Liver (tissue), 9 donors: ENCODE results near the gene DNAI2. TPM values are rescaled to one million over a fixed set of nuclear protein-coding genes. Genes with fewer than 3 reads are reported as not detected.

ENCODE experiments used
- DNase-seq: peaks from one replicate; pipeline ENCODE4 v3.0.0-alpha.2; 2017; ENCODE audit warnings: low spot score
- H3K27ac ChIP-seq, 2 donors: one replicate each; pipeline ENCODE4 v1.7.0; 2013; ENCODE audit warnings: inconsistent platforms in 2 of 2, low read length in 2 of 2, control low read depth in 1 of 2, low read depth in 1 of 2, mild to moderate bottlenecking in 1 of 2
- H3K27me3 ChIP-seq, 4 donors: one replicate each; pipeline versions ENCODE4 v1.6.1 to v1.7.0; 2013; ENCODE audit warnings: low read length in 3 of 4, inconsistent platforms in 1 of 4, mild to moderate bottlenecking in 1 of 4, moderate library complexity in 1 of 4; ENCODE audit not compliant: control insufficient read depth in 4 of 4, insufficient read depth in 4 of 4
- H3K36me3 ChIP-seq, 4 donors: one replicate each; pipeline versions ENCODE4 v1.6.1 to v1.7.0; 2013; ENCODE audit warnings: low read length in 3 of 4, mild to moderate bottlenecking in 3 of 4, low read depth in 1 of 4, moderate library complexity in 1 of 4; ENCODE audit not compliant: control insufficient read depth in 4 of 4, insufficient read depth in 3 of 4
- H3K4me1 ChIP-seq, 4 donors: one replicate each; pipeline versions ENCODE4 v1.6.1 to v1.7.0; 2013; ENCODE audit warnings: low read length in 3 of 4, mild to moderate bottlenecking in 3 of 4, moderate library complexity in 1 of 4; ENCODE audit not compliant: control insufficient read depth in 4 of 4, insufficient read depth in 4 of 4
- H3K4me3 ChIP-seq, 3 donors: one replicate each; pipeline versions ENCODE4 v1.6.1 to v1.7.0; 2013; ENCODE audit warnings: low read length in 3 of 3, control low read depth in 1 of 3, low read depth in 1 of 3, mild to moderate bottlenecking in 1 of 3
- H3K9ac ChIP-seq, 2 donors: one replicate each; pipeline ENCODE4 v1.7.0; 2013; ENCODE audit warnings: low read length in 2 of 2, mild to moderate bottlenecking in 2 of 2, moderate library complexity in 2 of 2, control low read depth in 1 of 2, low read depth in 1 of 2
- H3K9me3 ChIP-seq, 4 donors: one replicate each; pipeline versions ENCODE4 v1.6.1 to v1.7.0; 2013; ENCODE audit warnings: low read length in 3 of 4; ENCODE audit not compliant: control insufficient read depth in 4 of 4
- ATF3 ChIP-seq: IDR thresholded peaks from 2 replicates; pipeline ENCODE4 v1.6.1; 2016; ENCODE audit warnings: antibody characterized with exemption
- EGR1 ChIP-seq, 2 donors: IDR thresholded peaks; 2 replicates each; pipeline ENCODE4 v1.6.1; 2016 to 2018; ENCODE audit warnings: antibody characterized with exemption in 2 of 2, low read depth in 2 of 2
- FOXA1 ChIP-seq: IDR thresholded peaks from 2 replicates; pipeline ENCODE4 v1.6.1; 2016; ENCODE audit warnings: antibody characterized with exemption
- HNF4A ChIP-seq, 2 donors: conservative IDR thresholded peaks; 2 replicates each; pipeline ENCODE4 v1.6.1; 2016; ENCODE audit warnings: antibody characterized with exemption in 2 of 2, mild to moderate bottlenecking in 2 of 2
- HNF4G ChIP-seq: IDR thresholded peaks from 2 replicates; pipeline ENCODE4 v1.6.1; 2016; ENCODE audit warnings: antibody characterized with exemption
- JUND ChIP-seq, 2 donors: IDR thresholded peaks; 2 replicates each; pipeline ENCODE4 v1.6.1; 2016; ENCODE audit warnings: antibody characterized with exemption in 2 of 2
- NR2F2 ChIP-seq: IDR thresholded peaks from 2 replicates; pipeline ENCODE4 v1.6.1; 2016; ENCODE audit warnings: antibody characterized with exemption
- RAD21 ChIP-seq, 2 donors: IDR thresholded peaks; 2 replicates each; pipeline ENCODE4 v1.6.1; 2016; ENCODE audit warnings: antibody characterized with exemption in 2 of 2, mild to moderate bottlenecking in 2 of 2
- RXRA ChIP-seq, 2 donors: IDR thresholded peaks; 2 replicates each; pipeline ENCODE4 v1.6.1; 2017 to 2018; ENCODE audit warnings: antibody characterized with exemption in 2 of 2, mild to moderate bottlenecking in 1 of 2
- TAF1 ChIP-seq: conservative IDR thresholded peaks from 2 replicates; pipeline ENCODE4 v1.6.1; 2016; ENCODE audit warnings: antibody characterized with exemption, mild to moderate bottlenecking
- YY1 ChIP-seq: IDR thresholded peaks from 2 replicates; pipeline ENCODE4 v1.6.1; 2016; ENCODE audit warnings: antibody characterized with exemption, mild to moderate bottlenecking
- ZBTB33 ChIP-seq: IDR thresholded peaks from 2 replicates; pipeline ENCODE4 v1.6.1; 2016; ENCODE audit warnings: antibody characterized with exemption
- WGBS: extraction: QIAGEN DNeasy Blood & Tissue Kit; methylation state at CpG from one replicate; pipeline ENCODE4 v1.1.7; 2013; 5-methylcytosine and 5-hydroxymethylcytosine counted together
- polyA plus RNA-seq, 2 donors: library from polyadenylated mRNA; stranded (reverse) in 1 of 2; unstranded in 1 of 2; fragments of 200-250 nt in 1 of 2; fragments of >200 nt in 1 of 2; fragmentation: Nextera tagmentation in 1 of 2; extraction: Ambion mirVana in 1 of 2; gene quantifications; one replicate each; pipeline versions ENCODE4 v1.2.1 to v1.2.3, GENCODE V29; 2013 to 2015
- total RNA-seq, 2 donors: library from RNA; depleted of rRNA; stranded (reverse); fragments of >200 nt; gene quantifications; one replicate each; pipeline ENCODE4 v1.2.3, GENCODE V29; 2014
- TF ChIP-seq, protein P1 (sequence below): IDR thresholded peaks from 2 replicates; pipeline ENCODE4 v1.6.1; 2016; ENCODE audit warnings: antibody characterized with exemption, mild to moderate bottlenecking
- TF ChIP-seq, protein P2 (sequence below): IDR thresholded peaks from 2 replicates; pipeline ENCODE4 v1.6.1; 2016; ENCODE audit warnings: antibody characterized with exemption
- donor health status: healthy.
- donor health status: healthy.
- donor health status: healthy.
- donor health status: healthy.
- donor health status: healthy.

Gene DNAI2
- total and polyA plus RNA-seq, 4 donors, result not detected

GRCh38 chr17:74324521-74324920, 50.5 kb downstream of the DNAI2 start (continued):
- TF ChIP-seq, protein P1, sequence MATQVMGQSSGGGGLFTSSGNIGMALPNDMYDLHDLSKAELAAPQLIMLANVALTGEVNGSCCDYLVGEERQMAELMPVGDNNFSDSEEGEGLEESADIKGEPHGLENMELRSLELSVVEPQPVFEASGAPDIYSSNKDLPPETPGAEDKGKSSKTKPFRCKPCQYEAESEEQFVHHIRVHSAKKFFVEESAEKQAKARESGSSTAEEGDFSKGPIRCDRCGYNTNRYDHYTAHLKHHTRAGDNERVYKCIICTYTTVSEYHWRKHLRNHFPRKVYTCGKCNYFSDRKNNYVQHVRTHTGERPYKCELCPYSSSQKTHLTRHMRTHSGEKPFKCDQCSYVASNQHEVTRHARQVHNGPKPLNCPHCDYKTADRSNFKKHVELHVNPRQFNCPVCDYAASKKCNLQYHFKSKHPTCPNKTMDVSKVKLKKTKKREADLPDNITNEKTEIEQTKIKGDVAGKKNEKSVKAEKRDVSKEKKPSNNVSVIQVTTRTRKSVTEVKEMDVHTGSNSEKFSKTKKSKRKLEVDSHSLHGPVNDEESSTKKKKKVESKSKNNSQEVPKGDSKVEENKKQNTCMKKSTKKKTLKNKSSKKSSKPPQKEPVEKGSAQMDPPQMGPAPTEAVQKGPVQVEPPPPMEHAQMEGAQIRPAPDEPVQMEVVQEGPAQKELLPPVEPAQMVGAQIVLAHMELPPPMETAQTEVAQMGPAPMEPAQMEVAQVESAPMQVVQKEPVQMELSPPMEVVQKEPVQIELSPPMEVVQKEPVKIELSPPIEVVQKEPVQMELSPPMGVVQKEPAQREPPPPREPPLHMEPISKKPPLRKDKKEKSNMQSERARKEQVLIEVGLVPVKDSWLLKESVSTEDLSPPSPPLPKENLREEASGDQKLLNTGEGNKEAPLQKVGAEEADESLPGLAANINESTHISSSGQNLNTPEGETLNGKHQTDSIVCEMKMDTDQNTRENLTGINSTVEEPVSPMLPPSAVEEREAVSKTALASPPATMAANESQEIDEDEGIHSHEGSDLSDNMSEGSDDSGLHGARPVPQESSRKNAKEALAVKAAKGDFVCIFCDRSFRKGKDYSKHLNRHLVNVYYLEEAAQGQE, result no peak

- Histone ChIP-seq H3K27ac (peak overlapping the region; percentile 34 to 46), H3K4me3 (no peak overlapping the region), H3K9me3 (no peaks in the 10 kb centered on the region), H3K9ac (no peak overlapping the region), H3K36me3 (no peaks in the 10 kb centered on the region), H3K4me1 (peaks cover 0 to 15% (median 8%) of the 10 kb centered on the region in 4 donors), H3K27me3 (peaks cover 0 to 8% (median 6%) of the 10 kb centered on the region in 4 donors)
- 23% methylated on average over 11 of the region's 11 CpGs for WGBS
- no peak for DNase-seq
- TF ChIP-seq EGR1 (IDR thresholded peaks at IDR 0.05; ENCODE audit: low read depth in 2 of 2) (no peak), RAD21 (IDR thresholded peaks at IDR 0.05) (no peak), HNF4G (no peak), ATF3 (no peak), RXRA (IDR thresholded peaks at IDR 0.05) (no peak), TAF1 (no peak), HNF4A (conservative IDR thresholded peaks at IDR 0.05) (no peak), ZBTB33 (no peak), NR2F2 (no peak), YY1 (no peak), FOXA1 (no peak), JUND (IDR thresholded peaks at IDR 0.05) (no peak)
- TF ChIP-seq, protein P1, result no peak
- TF ChIP-seq, protein P2, sequence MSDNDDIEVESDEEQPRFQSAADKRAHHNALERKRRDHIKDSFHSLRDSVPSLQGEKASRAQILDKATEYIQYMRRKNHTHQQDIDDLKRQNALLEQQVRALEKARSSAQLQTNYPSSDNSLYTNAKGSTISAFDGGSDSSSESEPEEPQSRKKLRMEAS, result no peak
Observed at GRCh38 chr17:74325376-74325742, 51.3 kb downstream of the DNAI2 start.
